ENCODE data around the gene PAMR1. TPM values are rescaled to one million over a fixed set of nuclear protein-coding genes. Genes with fewer than 3 reads are reported as not detected.

Gene PAMR1
- total and polyA plus RNA-seq, 2 of the 8 experiments (the other 6 are each of a cell fraction or from before 2014, with no cell fraction given), result 3.0 to 6.9 TPM

- TF ChIP-seq, protein P1, sequence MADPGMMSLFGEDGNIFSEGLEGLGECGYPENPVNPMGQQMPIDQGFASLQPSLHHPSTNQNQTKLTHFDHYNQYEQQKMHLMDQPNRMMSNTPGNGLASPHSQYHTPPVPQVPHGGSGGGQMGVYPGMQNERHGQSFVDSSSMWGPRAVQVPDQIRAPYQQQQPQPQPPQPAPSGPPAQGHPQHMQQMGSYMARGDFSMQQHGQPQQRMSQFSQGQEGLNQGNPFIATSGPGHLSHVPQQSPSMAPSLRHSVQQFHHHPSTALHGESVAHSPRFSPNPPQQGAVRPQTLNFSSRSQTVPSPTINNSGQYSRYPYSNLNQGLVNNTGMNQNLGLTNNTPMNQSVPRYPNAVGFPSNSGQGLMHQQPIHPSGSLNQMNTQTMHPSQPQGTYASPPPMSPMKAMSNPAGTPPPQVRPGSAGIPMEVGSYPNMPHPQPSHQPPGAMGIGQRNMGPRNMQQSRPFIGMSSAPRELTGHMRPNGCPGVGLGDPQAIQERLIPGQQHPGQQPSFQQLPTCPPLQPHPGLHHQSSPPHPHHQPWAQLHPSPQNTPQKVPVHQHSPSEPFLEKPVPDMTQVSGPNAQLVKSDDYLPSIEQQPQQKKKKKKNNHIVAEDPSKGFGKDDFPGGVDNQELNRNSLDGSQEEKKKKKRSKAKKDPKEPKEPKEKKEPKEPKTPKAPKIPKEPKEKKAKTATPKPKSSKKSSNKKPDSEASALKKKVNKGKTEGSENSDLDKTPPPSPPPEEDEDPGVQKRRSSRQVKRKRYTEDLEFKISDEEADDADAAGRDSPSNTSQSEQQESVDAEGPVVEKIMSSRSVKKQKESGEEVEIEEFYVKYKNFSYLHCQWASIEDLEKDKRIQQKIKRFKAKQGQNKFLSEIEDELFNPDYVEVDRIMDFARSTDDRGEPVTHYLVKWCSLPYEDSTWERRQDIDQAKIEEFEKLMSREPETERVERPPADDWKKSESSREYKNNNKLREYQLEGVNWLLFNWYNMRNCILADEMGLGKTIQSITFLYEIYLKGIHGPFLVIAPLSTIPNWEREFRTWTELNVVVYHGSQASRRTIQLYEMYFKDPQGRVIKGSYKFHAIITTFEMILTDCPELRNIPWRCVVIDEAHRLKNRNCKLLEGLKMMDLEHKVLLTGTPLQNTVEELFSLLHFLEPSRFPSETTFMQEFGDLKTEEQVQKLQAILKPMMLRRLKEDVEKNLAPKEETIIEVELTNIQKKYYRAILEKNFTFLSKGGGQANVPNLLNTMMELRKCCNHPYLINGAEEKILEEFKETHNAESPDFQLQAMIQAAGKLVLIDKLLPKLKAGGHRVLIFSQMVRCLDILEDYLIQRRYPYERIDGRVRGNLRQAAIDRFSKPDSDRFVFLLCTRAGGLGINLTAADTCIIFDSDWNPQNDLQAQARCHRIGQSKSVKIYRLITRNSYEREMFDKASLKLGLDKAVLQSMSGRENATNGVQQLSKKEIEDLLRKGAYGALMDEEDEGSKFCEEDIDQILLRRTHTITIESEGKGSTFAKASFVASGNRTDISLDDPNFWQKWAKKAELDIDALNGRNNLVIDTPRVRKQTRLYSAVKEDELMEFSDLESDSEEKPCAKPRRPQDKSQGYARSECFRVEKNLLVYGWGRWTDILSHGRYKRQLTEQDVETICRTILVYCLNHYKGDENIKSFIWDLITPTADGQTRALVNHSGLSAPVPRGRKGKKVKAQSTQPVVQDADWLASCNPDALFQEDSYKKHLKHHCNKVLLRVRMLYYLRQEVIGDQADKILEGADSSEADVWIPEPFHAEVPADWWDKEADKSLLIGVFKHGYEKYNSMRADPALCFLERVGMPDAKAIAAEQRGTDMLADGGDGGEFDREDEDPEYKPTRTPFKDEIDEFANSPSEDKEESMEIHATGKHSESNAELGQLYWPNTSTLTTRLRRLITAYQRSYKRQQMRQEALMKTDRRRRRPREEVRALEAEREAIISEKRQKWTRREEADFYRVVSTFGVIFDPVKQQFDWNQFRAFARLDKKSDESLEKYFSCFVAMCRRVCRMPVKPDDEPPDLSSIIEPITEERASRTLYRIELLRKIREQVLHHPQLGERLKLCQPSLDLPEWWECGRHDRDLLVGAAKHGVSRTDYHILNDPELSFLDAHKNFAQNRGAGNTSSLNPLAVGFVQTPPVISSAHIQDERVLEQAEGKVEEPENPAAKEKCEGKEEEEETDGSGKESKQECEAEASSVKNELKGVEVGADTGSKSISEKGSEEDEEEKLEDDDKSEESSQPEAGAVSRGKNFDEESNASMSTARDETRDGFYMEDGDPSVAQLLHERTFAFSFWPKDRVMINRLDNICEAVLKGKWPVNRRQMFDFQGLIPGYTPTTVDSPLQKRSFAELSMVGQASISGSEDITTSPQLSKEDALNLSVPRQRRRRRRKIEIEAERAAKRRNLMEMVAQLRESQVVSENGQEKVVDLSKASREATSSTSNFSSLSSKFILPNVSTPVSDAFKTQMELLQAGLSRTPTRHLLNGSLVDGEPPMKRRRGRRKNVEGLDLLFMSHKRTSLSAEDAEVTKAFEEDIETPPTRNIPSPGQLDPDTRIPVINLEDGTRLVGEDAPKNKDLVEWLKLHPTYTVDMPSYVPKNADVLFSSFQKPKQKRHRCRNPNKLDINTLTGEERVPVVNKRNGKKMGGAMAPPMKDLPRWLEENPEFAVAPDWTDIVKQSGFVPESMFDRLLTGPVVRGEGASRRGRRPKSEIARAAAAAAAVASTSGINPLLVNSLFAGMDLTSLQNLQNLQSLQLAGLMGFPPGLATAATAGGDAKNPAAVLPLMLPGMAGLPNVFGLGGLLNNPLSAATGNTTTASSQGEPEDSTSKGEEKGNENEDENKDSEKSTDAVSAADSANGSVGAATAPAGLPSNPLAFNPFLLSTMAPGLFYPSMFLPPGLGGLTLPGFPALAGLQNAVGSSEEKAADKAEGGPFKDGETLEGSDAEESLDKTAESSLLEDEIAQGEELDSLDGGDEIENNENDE (IDR thresholded peaks at IDR 0.05; ENCODE audit: insufficient replicate concordance, low read length), result no peak
- TF ChIP-seq SP1 (IDR thresholded peaks at IDR 0.05; ENCODE audit: low read depth, low read length) (no peak), GTF2F1 (IDR thresholded peaks at IDR 0.05; ENCODE audit: borderline replicate concordance, low read depth, low read length) (no peak), PHF8 (conservative IDR thresholded peaks at IDR 0.05; ENCODE audit: low read depth, low read length) (no peak), CHD2 (IDR thresholded peaks at IDR 0.05; ENCODE audit: low read length) (no peak), EP300 (IDR thresholded peaks at IDR 0.05; ENCODE audit: borderline replicate concordance in 1 of 2, low read depth in 2 of 2, low read length in 2 of 2) (no peak), SIN3A (conservative IDR thresholded peaks at IDR 0.05 in 1 of 2, IDR thresholded peaks at IDR 0.05 in 1 of 2; ENCODE audit: low read depth in 1 of 2, low read length in 2 of 2) (no peak), YY1 (IDR thresholded peaks at IDR 0.05; ENCODE audit: low read depth, low read length) (no peak), EGR1 (IDR thresholded peaks at IDR 0.05; ENCODE audit: borderline replicate concordance, low read depth, low read length) (no peak)
Observed at GRCh38 chr11:35546317-35546716, 20.9 kb upstream of the PAMR1 start (continued).

Data from H1 (cell line).